MCF 10A (cell line): ENCODE results near the gene BRICD5. TPM values are rescaled to one million over a fixed set of nuclear protein-coding genes. Genes with fewer than 3 reads are reported as not detected.

Experiments used
- BruUV-seq: library from RNA; stranded (reverse); fragments of 400-500 nt; replicated peaks from 2 replicates; lab custom pipeline; 2021; lab: Mats Ljungman, UMichigan
- CTCF ChIA-PET: fragments of 300-600 bp; sonication (Branson Sonifier 250); formaldehyde crosslinking; extraction: SDS; loops from one replicate; lab custom pipeline; 2021; ENCODE audit warnings: antibody characterized with exemption, inconsistent platforms; lab: Yijun Ruan, JAX
- POLR2A ChIA-PET: fragments of 300-600, 350-650 bp; sonication (Branson Sonifier 250); formaldehyde crosslinking; extraction: SDS; loops from one replicate; lab custom pipeline; 2020; ENCODE audit warnings: antibody characterized with exemption, inconsistent platforms; lab: Yijun Ruan, JAX
- DNase-seq: peaks from one replicate; pipeline ENCODE4 v3.0.0-alpha.2; 2018; ENCODE audit not compliant: unreplicated experiment
- H3K27ac Mint-ChIP-seq: one replicate; pipeline ENCODE4 v1.8.0; 2022; ENCODE audit warnings: mild to moderate bottlenecking, low read depth, mixed read lengths; ENCODE audit not compliant: unreplicated experiment
- H3K27me3 Mint-ChIP-seq: one replicate; pipeline ENCODE4 v1.8.0; 2022; ENCODE audit warnings: mixed read lengths; ENCODE audit not compliant: insufficient read depth, unreplicated experiment
- H3K36me3 Mint-ChIP-seq: one replicate; pipeline ENCODE4 v1.8.0; 2022; ENCODE audit warnings: mild to moderate bottlenecking, moderate library complexity, mixed read lengths; ENCODE audit not compliant: insufficient read depth, unreplicated experiment
- H3K4me1 Mint-ChIP-seq: one replicate; pipeline ENCODE4 v1.8.0; 2022; ENCODE audit warnings: mixed read lengths; ENCODE audit not compliant: insufficient read depth, unreplicated experiment
- H3K4me3 Mint-ChIP-seq: one replicate; pipeline ENCODE4 v1.8.0; 2022; ENCODE audit warnings: mild to moderate bottlenecking, moderate library complexity, mixed read lengths; ENCODE audit not compliant: unreplicated experiment
- H3K9me3 Mint-ChIP-seq: one replicate; pipeline ENCODE4 v1.8.0; 2022; ENCODE audit warnings: mixed read lengths; ENCODE audit not compliant: unreplicated experiment
- intact Hi-C: fragments of 100-400 bp; cut with micrococcal nuclease; formaldehyde crosslinking; loops from 2 replicates; pipeline ENCODE4 v1.14.1; 2022
- total RNA-seq: library from RNA; stranded (reverse); gene quantifications from 2 replicates; pipeline ENCODE4 v1.2.3, GENCODE V29; 2022
- TF ChIP-seq, protein P1 (sequence below): fragments of 200-600 bp; IDR thresholded peaks from one replicate; pipeline ENCODE4 v1.8.0; 2022; ENCODE audit warnings: antibody characterized with exemption, mild to moderate bottlenecking; ENCODE audit not compliant: unreplicated experiment

The BRICD5 gene
- total RNA-seq, 1 experiment from 2014 or later: 4.6 TPM

DNA sequence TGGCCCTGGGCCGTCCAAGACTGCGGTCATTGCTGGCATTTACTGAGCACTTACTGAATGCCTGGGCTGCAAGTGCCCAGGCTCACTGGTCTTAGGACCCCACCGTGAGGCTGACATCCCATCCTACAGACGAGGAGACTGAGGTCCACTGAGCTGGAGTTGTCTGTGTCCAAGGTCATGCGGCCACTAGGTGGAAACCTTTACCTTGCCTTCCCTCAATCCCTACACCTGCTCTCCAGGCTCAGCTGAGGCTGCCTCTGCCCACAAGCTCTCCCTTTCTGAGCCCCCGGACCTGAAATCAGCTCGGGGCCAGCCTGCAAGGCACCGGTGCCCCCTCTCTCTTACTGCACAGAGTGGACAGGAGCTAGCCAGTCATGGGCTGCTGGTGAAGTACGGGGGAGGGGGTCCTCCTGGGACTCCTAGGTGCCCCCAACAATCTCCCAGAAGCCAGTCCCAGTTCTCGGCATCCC, 15.8 kb downstream of the BRICD5 start:
- H3K36me3 Mint-ChIP-seq: no peaks in the 10 kb centered on the region
- no peaks in the 10 kb centered on the region for H3K27me3 Mint-ChIP-seq
- no peaks in the 10 kb centered on the region for H3K9me3 Mint-ChIP-seq
- ChIA-PET POLR2A (interaction anchor here (0.5 to 2.6 kb wide), 12 partner anchors 10 to 409 kb away, joined by 3 to 22 read pairs (median 4); partner anchors contain the start of genes ECI1, MLST8, NTHL1 and TRAF7), CTCF (interaction anchor here (0.5 to 2.1 kb wide), 18 partner anchors 9 to 298 kb away, joined by 3 to 8 read pairs (median 4); partner anchors contain the start of gene ECI1)
- TF ChIP-seq, protein P1, sequence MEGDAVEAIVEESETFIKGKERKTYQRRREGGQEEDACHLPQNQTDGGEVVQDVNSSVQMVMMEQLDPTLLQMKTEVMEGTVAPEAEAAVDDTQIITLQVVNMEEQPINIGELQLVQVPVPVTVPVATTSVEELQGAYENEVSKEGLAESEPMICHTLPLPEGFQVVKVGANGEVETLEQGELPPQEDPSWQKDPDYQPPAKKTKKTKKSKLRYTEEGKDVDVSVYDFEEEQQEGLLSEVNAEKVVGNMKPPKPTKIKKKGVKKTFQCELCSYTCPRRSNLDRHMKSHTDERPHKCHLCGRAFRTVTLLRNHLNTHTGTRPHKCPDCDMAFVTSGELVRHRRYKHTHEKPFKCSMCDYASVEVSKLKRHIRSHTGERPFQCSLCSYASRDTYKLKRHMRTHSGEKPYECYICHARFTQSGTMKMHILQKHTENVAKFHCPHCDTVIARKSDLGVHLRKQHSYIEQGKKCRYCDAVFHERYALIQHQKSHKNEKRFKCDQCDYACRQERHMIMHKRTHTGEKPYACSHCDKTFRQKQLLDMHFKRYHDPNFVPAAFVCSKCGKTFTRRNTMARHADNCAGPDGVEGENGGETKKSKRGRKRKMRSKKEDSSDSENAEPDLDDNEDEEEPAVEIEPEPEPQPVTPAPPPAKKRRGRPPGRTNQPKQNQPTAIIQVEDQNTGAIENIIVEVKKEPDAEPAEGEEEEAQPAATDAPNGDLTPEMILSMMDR: peak; percentile 68
- no peak overlapping the region for H3K27ac Mint-ChIP-seq
- peak; percentile 70 for DNase-seq
- no TSS peak for BruUV-seq
- no peaks in the 10 kb centered on the region for H3K4me1 Mint-ChIP-seq
- H3K4me3 Mint-ChIP-seq: no peak overlapping the region
- intact Hi-C loops: loop anchor here (2.0 kb wide), 1 partner anchor 306 kb away; no protein-coding TSS in a partner anchor

DNA sequence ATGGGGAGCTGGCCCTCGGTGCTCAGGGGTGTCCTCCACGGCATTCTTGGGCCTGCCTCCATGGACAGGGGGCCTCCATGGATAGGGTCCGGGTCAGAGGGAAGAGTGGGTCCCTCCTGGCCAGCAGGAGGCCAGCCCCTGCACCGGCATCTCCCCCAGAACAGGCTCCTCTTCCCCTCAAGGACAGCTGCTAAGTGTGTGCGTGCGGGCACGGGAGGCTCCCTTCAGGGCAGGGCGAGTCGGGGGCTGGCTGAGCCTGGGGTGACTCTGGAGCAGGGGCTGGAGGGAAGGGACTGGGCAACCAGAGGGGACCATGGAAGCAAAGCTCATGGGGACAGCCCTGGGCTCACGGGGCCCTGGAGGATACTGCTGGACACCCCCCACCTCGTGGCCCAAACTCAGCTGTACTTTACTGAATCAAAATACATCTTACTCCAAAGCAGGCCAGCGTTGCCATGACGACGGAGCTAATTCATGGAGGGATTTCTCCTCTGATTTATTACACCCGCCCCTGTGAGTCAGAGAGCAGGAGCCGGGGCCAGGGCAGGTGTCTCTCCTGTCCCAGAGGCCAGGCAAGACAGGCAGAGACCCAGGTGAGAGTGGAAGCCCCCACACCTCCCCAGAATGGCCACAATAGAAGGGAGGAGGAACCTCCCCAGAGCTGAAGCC, 16.4 kb downstream of the BRICD5 start:
- Mint-ChIP-seq H3K36me3 (no peaks in the 10 kb centered on the region), H3K4me1 (no peaks in the 10 kb centered on the region), H3K4me3 (no peak overlapping the region), H3K27me3 (no peaks in the 10 kb centered on the region), H3K9me3 (no peaks in the 10 kb centered on the region), H3K27ac (no peak overlapping the region)
- TF ChIP-seq, protein P1: no peak
- BruUV-seq: no TSS peak
- DNase-seq: peak; percentile 60
- ChIA-PET CTCF (interaction anchor here (0.5 to 2.1 kb wide), 16 partner anchors 10 to 585 kb away, joined by 3 to 8 read pairs (median 4); partner anchors contain the start of gene ECI1), POLR2A (interaction anchor here (0.5 to 2.6 kb wide), 11 partner anchors 10 to 410 kb away, joined by 3 to 22 read pairs (median 4); partner anchors contain the start of genes ECI1, MLST8, NTHL1 and TRAF7)
- intact Hi-C loops: loop anchor here (2.0 kb wide), 1 partner anchor 307 kb away; no protein-coding TSS in a partner anchor

DNA sequence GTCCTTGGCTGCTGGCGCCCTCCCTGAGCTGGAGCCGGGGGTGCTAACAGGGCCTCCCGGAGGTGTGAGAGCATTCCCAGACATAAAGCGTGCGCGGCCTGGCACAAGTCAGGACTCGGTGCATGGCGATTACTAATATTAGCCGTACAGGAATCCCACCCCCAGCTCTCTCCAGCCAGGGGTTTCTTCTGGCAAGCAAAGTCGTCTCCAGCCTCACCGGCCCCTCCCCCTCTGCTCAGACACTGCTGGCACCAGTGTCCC, 19.3 kb downstream of the BRICD5 start:
- TF ChIP-seq, protein P1: no peak
- BruUV-seq: no TSS peak
- ChIA-PET POLR2A (interaction anchor here (0.8 kb wide), 1 partner anchor 36 kb away, joined by 3 read pairs; the partner anchor contains the start of gene TRAF7), CTCF (interaction anchor here (0.6 kb wide), 1 partner anchor 13 kb away, joined by 3 read pairs; no protein-coding TSS in a partner anchor)
- Mint-ChIP-seq H3K27me3 (no peaks in the 10 kb centered on the region), H3K27ac (no peak overlapping the region), H3K4me3 (no peak overlapping the region), H3K4me1 (no peaks in the 10 kb centered on the region), H3K9me3 (no peaks in the 10 kb centered on the region), H3K36me3 (no peaks in the 10 kb centered on the region)
- intact Hi-C loops: no loop called here
- DNase-seq: no peak

DNA sequence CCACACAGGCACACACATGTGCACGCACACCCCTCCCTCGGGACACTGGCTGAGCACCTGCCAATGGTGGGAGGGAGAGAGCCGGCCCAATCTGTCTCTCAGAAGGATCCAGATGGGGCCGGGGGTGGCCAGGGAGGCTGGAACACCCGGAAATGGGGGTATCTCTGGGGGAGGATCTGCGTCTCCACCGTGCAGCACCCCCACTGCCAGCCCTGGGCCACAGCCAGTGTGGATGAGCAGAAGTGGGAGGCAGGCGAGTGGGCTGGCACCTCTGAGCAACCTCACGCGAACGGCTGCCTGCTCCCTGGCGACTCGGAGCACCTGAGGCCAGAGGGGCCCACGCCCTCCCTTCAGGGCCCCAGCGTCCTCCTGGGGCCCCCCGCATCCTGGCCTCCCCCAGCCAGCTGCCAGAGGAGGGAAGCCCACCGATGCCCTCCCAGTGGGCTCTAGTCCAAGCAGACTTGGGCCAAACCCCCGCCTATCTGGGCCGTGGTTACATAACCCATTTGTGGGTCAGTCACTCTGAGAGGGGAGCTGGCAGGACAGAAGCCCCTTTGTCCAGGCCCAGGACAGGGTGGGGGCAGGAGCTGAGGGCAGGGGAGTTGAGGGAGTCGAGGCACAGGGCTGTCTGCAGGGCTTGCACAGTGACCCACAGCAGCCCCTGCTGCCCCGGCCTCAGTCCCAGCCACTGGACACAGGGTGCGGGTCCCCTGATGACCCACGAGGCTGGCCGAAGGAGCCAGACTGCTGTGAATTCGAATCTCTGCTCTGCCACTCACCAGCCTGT, 19.8 kb downstream of the BRICD5 start:
- ChIA-PET CTCF (interaction anchor here (0.5 to 0.6 kb wide), 2 partner anchors 13 to 34 kb away, joined by 3 to 5 read pairs; no protein-coding TSS in a partner anchor), POLR2A (interaction anchor here (0.8 to 1.1 kb wide), 2 partner anchors 15 to 35 kb away, joined by 3 read pairs; partner anchors contain the start of gene TRAF7)
- no peaks in the 10 kb centered on the region for H3K9me3 Mint-ChIP-seq
- intact Hi-C loops: no loop called here
- TF ChIP-seq, protein P1: no peak
- BruUV-seq: no TSS peak
- no peak overlapping the region for H3K4me3 Mint-ChIP-seq
- H3K27ac Mint-ChIP-seq: no peak overlapping the region
- no peak for DNase-seq
- H3K36me3 Mint-ChIP-seq: no peaks in the 10 kb centered on the region
- H3K4me1 Mint-ChIP-seq: no peaks in the 10 kb centered on the region
- no peaks in the 10 kb centered on the region for H3K27me3 Mint-ChIP-seq
